ENCODE data around the gene NDUFS6.

GRCh38 chr5:1778138-1779020, 22.8 kb upstream of the NDUFS6 start:
- TF ChIP-seq CTCF (IDR thresholded peaks at IDR 0.05) (no peak), POLR2A (IDR thresholded peaks at IDR 0.05) (no peak)

All from body of pancreas (tissue), 4 donors.